Measurements from ENCODE around the gene DAPK3.

The DAPK3 gene

DNA sequence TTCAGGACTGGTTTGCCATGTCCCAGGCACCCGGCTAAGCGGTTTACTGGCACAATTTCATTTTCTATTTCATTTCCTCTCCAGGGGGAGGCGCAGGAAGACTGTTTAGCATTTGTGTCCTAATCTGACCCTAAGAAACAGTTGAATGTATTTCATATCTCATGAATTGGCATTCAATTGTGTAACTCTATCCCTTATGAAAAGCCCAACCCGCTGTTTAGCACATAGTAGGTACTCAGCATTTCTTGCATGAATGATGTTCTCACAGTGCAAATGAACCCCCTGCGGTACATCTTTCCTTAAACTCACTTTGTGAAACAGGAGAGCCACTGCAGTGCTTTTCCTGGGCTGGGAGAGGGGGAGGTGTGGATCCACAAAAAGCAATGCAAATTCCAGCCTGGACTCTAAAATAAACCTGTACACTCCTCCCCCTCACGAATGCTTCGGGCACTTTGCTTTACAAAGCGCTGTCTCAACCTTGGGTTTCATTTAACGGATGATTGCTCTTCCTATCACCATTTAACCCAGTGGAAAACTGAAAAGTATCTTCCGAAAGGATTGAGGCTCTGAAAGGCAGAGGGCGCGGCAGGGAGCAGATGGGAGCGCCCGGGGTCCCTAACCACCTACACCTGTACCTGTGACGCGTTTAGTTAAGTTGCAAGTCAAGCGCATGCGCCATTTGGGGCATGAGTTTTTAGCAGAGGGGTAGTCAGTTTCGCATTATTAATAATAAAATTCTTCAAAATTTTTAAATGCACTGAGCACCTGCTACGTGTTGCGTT, 15.6 kb upstream of the DAPK3 start:
- peak; percentile 66 for ATAC-seq
- TF ChIP-seq ZNF565 (CRISPR knock-in tag; conservative IDR thresholded peaks at IDR 0.05; ENCODE audit: low read depth): no peak
- no peak for TF ChIP-seq ZFP3 (CRISPR knock-in tag; IDR thresholded peaks at IDR 0.05)
- no peak for TF ChIP-seq OSR1 (CRISPR knock-in tag; IDR thresholded peaks at IDR 0.05)
- TF ChIP-seq ZNF8 (CRISPR knock-in tag; IDR thresholded peaks at IDR 0.05): no peak
- no peak for TF ChIP-seq POU6F1 (CRISPR knock-in tag; IDR thresholded peaks at IDR 0.05; ENCODE audit: borderline replicate concordance, low read depth)
- no peak for TF ChIP-seq ZFP30 (CRISPR knock-in tag; IDR thresholded peaks at IDR 0.05)
- TF ChIP-seq, protein P1, sequence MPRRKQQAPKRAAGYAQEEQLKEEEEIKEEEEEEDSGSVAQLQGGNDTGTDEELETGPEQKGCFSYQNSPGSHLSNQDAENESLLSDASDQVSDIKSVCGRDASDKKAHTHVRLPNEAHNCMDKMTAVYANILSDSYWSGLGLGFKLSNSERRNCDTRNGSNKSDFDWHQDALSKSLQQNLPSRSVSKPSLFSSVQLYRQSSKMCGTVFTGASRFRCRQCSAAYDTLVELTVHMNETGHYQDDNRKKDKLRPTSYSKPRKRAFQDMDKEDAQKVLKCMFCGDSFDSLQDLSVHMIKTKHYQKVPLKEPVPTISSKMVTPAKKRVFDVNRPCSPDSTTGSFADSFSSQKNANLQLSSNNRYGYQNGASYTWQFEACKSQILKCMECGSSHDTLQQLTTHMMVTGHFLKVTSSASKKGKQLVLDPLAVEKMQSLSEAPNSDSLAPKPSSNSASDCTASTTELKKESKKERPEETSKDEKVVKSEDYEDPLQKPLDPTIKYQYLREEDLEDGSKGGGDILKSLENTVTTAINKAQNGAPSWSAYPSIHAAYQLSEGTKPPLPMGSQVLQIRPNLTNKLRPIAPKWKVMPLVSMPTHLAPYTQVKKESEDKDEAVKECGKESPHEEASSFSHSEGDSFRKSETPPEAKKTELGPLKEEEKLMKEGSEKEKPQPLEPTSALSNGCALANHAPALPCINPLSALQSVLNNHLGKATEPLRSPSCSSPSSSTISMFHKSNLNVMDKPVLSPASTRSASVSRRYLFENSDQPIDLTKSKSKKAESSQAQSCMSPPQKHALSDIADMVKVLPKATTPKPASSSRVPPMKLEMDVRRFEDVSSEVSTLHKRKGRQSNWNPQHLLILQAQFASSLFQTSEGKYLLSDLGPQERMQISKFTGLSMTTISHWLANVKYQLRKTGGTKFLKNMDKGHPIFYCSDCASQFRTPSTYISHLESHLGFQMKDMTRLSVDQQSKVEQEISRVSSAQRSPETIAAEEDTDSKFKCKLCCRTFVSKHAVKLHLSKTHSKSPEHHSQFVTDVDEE (CRISPR knock-in tag; IDR thresholded peaks at IDR 0.05): no peak
- TF ChIP-seq TCF4 (CRISPR knock-in tag; IDR thresholded peaks at IDR 0.05; ENCODE audit: borderline replicate concordance): no peak
- no peak for TF ChIP-seq PATZ1 (CRISPR knock-in tag; IDR thresholded peaks at IDR 0.05; ENCODE audit: borderline replicate concordance)
- TF ChIP-seq GLIS3 (CRISPR knock-in tag; IDR thresholded peaks at IDR 0.05): no peak
- TF ChIP-seq ZC3H10 (CRISPR knock-in tag; IDR thresholded peaks at IDR 0.05): no peak
- TF ChIP-seq ESRRG (CRISPR knock-in tag; IDR thresholded peaks at IDR 0.05): no peak

GRCh38 chr19:3985643-3986259, 14.9 kb upstream of the DAPK3 start:
- TF ChIP-seq ZNF8 (CRISPR knock-in tag; IDR thresholded peaks at IDR 0.05) (no peak), ZNF70 (CRISPR knock-in tag; IDR thresholded peaks at IDR 0.05) (no peak), ARNTL (CRISPR knock-in tag; IDR thresholded peaks at IDR 0.05; ENCODE audit: borderline replicate concordance, low read depth) (no peak), ZFP3 (CRISPR knock-in tag; IDR thresholded peaks at IDR 0.05) (no peak), ZC3H10 (CRISPR knock-in tag; IDR thresholded peaks at IDR 0.05) (no peak), ESRRG (CRISPR knock-in tag; IDR thresholded peaks at IDR 0.05) (no peak), CSDC2 (CRISPR knock-in tag; IDR thresholded peaks at IDR 0.05) (no peak), TCF4 (CRISPR knock-in tag; IDR thresholded peaks at IDR 0.05; ENCODE audit: borderline replicate concordance) (no peak), ZNF565 (CRISPR knock-in tag; conservative IDR thresholded peaks at IDR 0.05; ENCODE audit: low read depth) (no peak), BACH2 (CRISPR knock-in tag; IDR thresholded peaks at IDR 0.05; ENCODE audit: borderline replicate concordance) (no peak), RARB (CRISPR knock-in tag; IDR thresholded peaks at IDR 0.05) (no peak), ZFP30 (CRISPR knock-in tag; IDR thresholded peaks at IDR 0.05) (no peak), POU6F1 (CRISPR knock-in tag; IDR thresholded peaks at IDR 0.05; ENCODE audit: borderline replicate concordance, low read depth) (no peak), TOX (CRISPR knock-in tag; IDR thresholded peaks at IDR 0.05; ENCODE audit: borderline replicate concordance) (no peak), SNAI2 (CRISPR knock-in tag; IDR thresholded peaks at IDR 0.05) (no peak), PATZ1 (CRISPR knock-in tag; IDR thresholded peaks at IDR 0.05; ENCODE audit: borderline replicate concordance) (no peak), PPARA (CRISPR knock-in tag; IDR thresholded peaks at IDR 0.05; ENCODE audit: borderline replicate concordance) (no peak), OSR1 (CRISPR knock-in tag; IDR thresholded peaks at IDR 0.05) (no peak), CSRNP3 (CRISPR knock-in tag; IDR thresholded peaks at IDR 0.05) (no peak)
- TF ChIP-seq, protein P2, sequence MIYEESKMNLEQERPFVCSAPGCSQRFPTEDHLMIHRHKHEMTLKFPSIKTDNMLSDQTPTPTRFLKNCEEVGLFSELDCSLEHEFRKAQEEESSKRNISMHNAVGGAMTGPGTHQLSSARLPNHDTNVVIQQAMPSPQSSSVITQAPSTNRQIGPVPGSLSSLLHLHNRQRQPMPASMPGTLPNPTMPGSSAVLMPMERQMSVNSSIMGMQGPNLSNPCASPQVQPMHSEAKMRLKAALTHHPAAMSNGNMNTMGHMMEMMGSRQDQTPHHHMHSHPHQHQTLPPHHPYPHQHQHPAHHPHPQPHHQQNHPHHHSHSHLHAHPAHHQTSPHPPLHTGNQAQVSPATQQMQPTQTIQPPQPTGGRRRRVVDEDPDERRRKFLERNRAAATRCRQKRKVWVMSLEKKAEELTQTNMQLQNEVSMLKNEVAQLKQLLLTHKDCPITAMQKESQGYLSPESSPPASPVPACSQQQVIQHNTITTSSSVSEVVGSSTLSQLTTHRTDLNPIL (CRISPR knock-in tag; IDR thresholded peaks at IDR 0.05; ENCODE audit: low read depth): no peak
- ATAC-seq: no peak
